ENCODE measurements around the gene ZBTB8A. TPM values are rescaled to one million over a fixed set of nuclear protein-coding genes. Genes with fewer than 3 reads are reported as not detected.

ZBTB8A gene
- total and polyA plus RNA-seq, 4 experiments from 2014 or later, result not detected

GRCh38 chr1:32606565-32607371, 67.5 kb downstream of the ZBTB8A start:
- H3K27me3 Mint-ChIP-seq, result no peaks in the 10 kb centered on the region
- no peaks in the 10 kb centered on the region for H3K27me3 ChIP-seq (ENCODE audit: insufficient read depth, low read length)
- no peaks in the 10 kb centered on the region for H3K9me3 Mint-ChIP-seq
- H3K4me1 Mint-ChIP-seq, result no peaks in the 10 kb centered on the region
- no peaks in the 10 kb centered on the region for H3K36me3 ChIP-seq (ENCODE audit: insufficient read depth, low read length)
- H3K27ac ChIP-seq (ENCODE audit: low read depth, low read length), result no peak overlapping the region
- intact Hi-C loops (cut with micrococcal nuclease), result no loop called here
- H3K9me3 ChIP-seq (ENCODE audit: control insufficient read depth in 1 of 2, low read length in 2 of 2), result no peaks in the 10 kb centered on the region
- no peak overlapping the region for H3K27ac Mint-ChIP-seq
- no peak overlapping the region for H3K4me3 ChIP-seq (ENCODE audit: low read length in 2 of 2)
- no peaks in the 10 kb centered on the region for H3K4me1 ChIP-seq (ENCODE audit: insufficient read depth, low read length)
- ChIA-PET CTCF (ENCODE audit: partially characterized antibody) (no interaction called here), POLR2A (ENCODE audit: partially characterized antibody) (no interaction called here)
- H3K4me3 Mint-ChIP-seq, result no peak overlapping the region
- peaks cover 0 to 3% of the 10 kb centered on the region in 2 donors for H3K36me3 Mint-ChIP-seq
- DNase-seq, result no peak

GRCh38 chr1:32609180-32609579, 70.0 kb downstream of the ZBTB8A start:
- Mint-ChIP-seq H3K36me3 (peaks cover 0 to 3% of the 10 kb centered on the region in 2 donors), H3K27me3 (no peaks in the 10 kb centered on the region), H3K9me3 (no peaks in the 10 kb centered on the region), H3K27ac (no peak overlapping the region), H3K4me1 (peaks cover 0 to 10% (median 3%) of the 10 kb centered on the region in 4 donors), H3K4me3 (no peak overlapping the region)
- no peak for DNase-seq
- Histone ChIP-seq H3K27me3 (ENCODE audit: insufficient read depth, low read length) (no peaks in the 10 kb centered on the region), H3K4me1 (ENCODE audit: insufficient read depth, low read length) (peaks cover 7% of the 10 kb centered on the region), H3K4me3 (ENCODE audit: low read length in 2 of 2) (no peak overlapping the region), H3K36me3 (ENCODE audit: insufficient read depth, low read length) (no peaks in the 10 kb centered on the region), H3K9me3 (ENCODE audit: control insufficient read depth in 1 of 2, low read length in 2 of 2) (no peaks in the 10 kb centered on the region), H3K27ac (ENCODE audit: low read depth, low read length) (no peak overlapping the region)
- intact Hi-C loops (cut with micrococcal nuclease), result no loop called here
- ChIA-PET CTCF (ENCODE audit: partially characterized antibody) (no interaction called here), POLR2A (ENCODE audit: partially characterized antibody) (no interaction called here)

- CTCF ChIA-PET (ENCODE audit: partially characterized antibody), result no interaction called here
Observed at GRCh38 chr1:32611859-32612188, 72.6 kb downstream of the ZBTB8A start.

GRCh38 chr1:32612189-32612881, 73.1 kb downstream of the ZBTB8A start:
- Mint-ChIP-seq H3K36me3 (peaks cover 5 to 8% of the 10 kb centered on the region in 2 donors), H3K9me3 (no peaks in the 10 kb centered on the region), H3K4me3 (peak overlapping the region; percentile 59 to 75 (median 68)), H3K27ac (peak overlapping the region in 2 of 7 donors; percentile 3 to 25), H3K27me3 (no peaks in the 10 kb centered on the region), H3K4me1 (peaks cover 0 to 10% (median 3%) of the 10 kb centered on the region in 4 donors)
- Histone ChIP-seq H3K27me3 (ENCODE audit: insufficient read depth, low read length) (no peaks in the 10 kb centered on the region), H3K9me3 (ENCODE audit: control insufficient read depth in 1 of 2, low read length in 2 of 2) (no peaks in the 10 kb centered on the region), H3K4me1 (ENCODE audit: insufficient read depth, low read length) (peaks cover 7% of the 10 kb centered on the region), H3K36me3 (ENCODE audit: insufficient read depth, low read length) (no peaks in the 10 kb centered on the region), H3K4me3 (ENCODE audit: low read length in 2 of 2) (peak overlapping the region; percentile 17 to 28), H3K27ac (ENCODE audit: low read depth, low read length) (no peak overlapping the region)
- POLR2A ChIA-PET (ENCODE audit: partially characterized antibody), result no interaction called here
- intact Hi-C loops (cut with micrococcal nuclease), result no loop called here
- peak in 3 of 5 donors; percentile 10 to 21 (median 11) for DNase-seq
- CTCF ChIA-PET (ENCODE audit: partially characterized antibody), result no interaction called here

More at GRCh38 chr1:32611859-32612188, 72.6 kb downstream of the ZBTB8A start:
- Histone ChIP-seq H3K27ac (ENCODE audit: low read depth, low read length) (no peak overlapping the region), H3K4me1 (ENCODE audit: insufficient read depth, low read length) (peaks cover 7% of the 10 kb centered on the region), H3K27me3 (ENCODE audit: insufficient read depth, low read length) (no peaks in the 10 kb centered on the region), H3K4me3 (ENCODE audit: low read length in 2 of 2) (peak overlapping the region; percentile 17 to 28), H3K36me3 (ENCODE audit: insufficient read depth, low read length) (no peaks in the 10 kb centered on the region), H3K9me3 (ENCODE audit: control insufficient read depth in 1 of 2, low read length in 2 of 2) (no peaks in the 10 kb centered on the region)
- H3K9me3 Mint-ChIP-seq, result no peaks in the 10 kb centered on the region
- no peak for DNase-seq
- intact Hi-C loops (cut with micrococcal nuclease), result no loop called here
- no peaks in the 10 kb centered on the region for H3K27me3 Mint-ChIP-seq
- no peak overlapping the region for H3K27ac Mint-ChIP-seq
- peak overlapping the region; percentile 59 to 75 (median 68) for H3K4me3 Mint-ChIP-seq
- POLR2A ChIA-PET (ENCODE audit: partially characterized antibody), result no interaction called here
- H3K36me3 Mint-ChIP-seq, result peaks cover 3 to 8% of the 10 kb centered on the region in 2 donors
- H3K4me1 Mint-ChIP-seq, result peaks cover 0 to 10% (median 3%) of the 10 kb centered on the region in 4 donors

GRCh38 chr1:32613472-32613871, 74.2 kb downstream of the ZBTB8A start:
- H3K9me3 Mint-ChIP-seq, result no peaks in the 10 kb centered on the region
- peaks cover 0 to 10% (median 3%) of the 10 kb centered on the region in 4 donors for H3K4me1 Mint-ChIP-seq
- POLR2A ChIA-PET (ENCODE audit: partially characterized antibody), result interaction anchor here (1.0 kb wide), 1 partner anchor 38 kb away, joined by 3 read pairs; the partner anchor contains the start of gene RBBP4
- no peak for DNase-seq
- H3K4me1 ChIP-seq (ENCODE audit: insufficient read depth, low read length), result peaks cover 7% of the 10 kb centered on the region
- H3K27me3 Mint-ChIP-seq, result no peaks in the 10 kb centered on the region
- H3K27ac Mint-ChIP-seq, result no peak overlapping the region
- H3K9me3 ChIP-seq (ENCODE audit: control insufficient read depth in 1 of 2, low read length in 2 of 2), result no peaks in the 10 kb centered on the region
- no peak overlapping the region for H3K4me3 Mint-ChIP-seq
- intact Hi-C loops (cut with micrococcal nuclease), result no loop called here
- H3K27ac ChIP-seq (ENCODE audit: low read depth, low read length), result no peak overlapping the region
- CTCF ChIA-PET (ENCODE audit: partially characterized antibody), result interaction anchor here (0.8 kb wide), 1 partner anchor 161 kb away, joined by 3 read pairs; no protein-coding TSS in a partner anchor
- H3K27me3 ChIP-seq (ENCODE audit: insufficient read depth, low read length), result no peaks in the 10 kb centered on the region
- peaks cover 5 to 6% of the 10 kb centered on the region in 2 donors for H3K36me3 Mint-ChIP-seq
- no peak overlapping the region for H3K4me3 ChIP-seq (ENCODE audit: low read length in 2 of 2)
- no peaks in the 10 kb centered on the region for H3K36me3 ChIP-seq (ENCODE audit: insufficient read depth, low read length)

- H3K4me3 Mint-ChIP-seq, result no peak overlapping the region
- POLR2A ChIA-PET (ENCODE audit: partially characterized antibody), result no interaction called here
- intact Hi-C loops (cut with micrococcal nuclease), result no loop called here
- H3K9me3 ChIP-seq (ENCODE audit: control insufficient read depth in 1 of 2, low read length in 2 of 2), result no peaks in the 10 kb centered on the region
- peaks cover 30 to 36% of the 10 kb centered on the region in 2 donors for H3K36me3 Mint-ChIP-seq
- H3K27me3 Mint-ChIP-seq, result no peaks in the 10 kb centered on the region
- H3K27ac ChIP-seq (ENCODE audit: low read depth, low read length), result no peak overlapping the region
- no peak for DNase-seq
- peaks cover 10 to 12% (median 11%) of the 10 kb centered on the region in 4 donors for H3K4me1 Mint-ChIP-seq
- no peaks in the 10 kb centered on the region for H3K9me3 Mint-ChIP-seq
- peaks cover 5% of the 10 kb centered on the region for H3K4me1 ChIP-seq (ENCODE audit: insufficient read depth, low read length)
- H3K36me3 ChIP-seq (ENCODE audit: insufficient read depth, low read length), result no peaks in the 10 kb centered on the region
- CTCF ChIA-PET (ENCODE audit: partially characterized antibody), result interaction anchor here (0.7 kb wide), 1 partner anchor 79 kb away, joined by 3 read pairs; the partner anchor contains the start of gene ZBTB8A
- H3K27ac Mint-ChIP-seq, result no peak overlapping the region
- no peak overlapping the region for H3K4me3 ChIP-seq (ENCODE audit: low read length in 2 of 2)
- no peaks in the 10 kb centered on the region for H3K27me3 ChIP-seq (ENCODE audit: insufficient read depth, low read length)
Observed at GRCh38 chr1:32618673-32619221, 79.5 kb downstream of the ZBTB8A start.

All from CD4-positive, alpha-beta memory T cell (primary cell).